Activated CD8-positive, alpha-beta memory T cell treated with anti-CD3 and anti-CD28 coated beads for 1 hour (primary cell): ENCODE data around the gene ARHGEF5.
"Not testable (repeated sequence)": the region's sequence is repeated elsewhere in the genome, so short reads cannot be mapped to it uniquely, and the experiment has no call there.

Source experiments
- DNase-seq, 2 donors: peaks; one replicate each; pipeline ENCODE4 v3.0.0-alpha.2; 2020; ENCODE audit warnings: low read depth in 1 of 2; ENCODE audit errors: extremely low read depth in 1 of 2

ARHGEF5 gene

DNA sequence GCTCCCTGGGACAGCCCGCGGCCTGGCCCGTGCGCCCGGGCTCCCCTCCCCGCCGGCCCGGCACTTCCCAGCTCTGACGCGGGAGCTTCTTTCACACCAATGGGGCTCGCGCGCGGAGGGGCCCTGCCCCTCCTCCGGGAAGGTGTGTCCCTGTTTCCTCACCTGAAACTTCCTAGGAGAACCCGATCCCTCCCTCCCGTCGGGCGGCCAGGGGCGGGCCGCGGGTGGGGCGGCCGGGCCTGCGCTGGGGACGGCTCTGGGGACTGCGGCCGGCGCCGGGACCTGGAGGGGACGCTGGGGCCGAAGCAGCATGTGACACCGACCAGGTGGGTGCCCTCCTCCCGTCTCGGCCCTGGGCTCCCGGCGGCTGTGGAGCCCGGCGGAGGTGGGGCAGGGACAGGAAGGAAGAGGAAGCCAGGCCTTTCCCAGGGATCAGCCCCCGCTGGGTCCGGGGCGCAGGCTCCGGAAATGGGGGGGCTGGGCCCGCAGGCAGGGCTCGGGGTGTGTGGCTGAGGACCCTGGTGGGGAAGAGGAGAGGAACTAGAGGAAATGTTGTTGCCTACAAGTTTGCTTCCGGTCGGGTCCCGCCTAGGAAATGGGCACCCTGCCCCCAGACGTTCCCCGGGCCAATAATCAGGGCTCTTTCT, at the start of gene ARHGEF5:
TSS of gene ARHGEF5 (plus strand) at position 227 of the 647 bp plus-strand sequence. CDS start 7,268 bp downstream, outside the sequence.
- not testable (repeated sequence) for DNase-seq

DNA sequence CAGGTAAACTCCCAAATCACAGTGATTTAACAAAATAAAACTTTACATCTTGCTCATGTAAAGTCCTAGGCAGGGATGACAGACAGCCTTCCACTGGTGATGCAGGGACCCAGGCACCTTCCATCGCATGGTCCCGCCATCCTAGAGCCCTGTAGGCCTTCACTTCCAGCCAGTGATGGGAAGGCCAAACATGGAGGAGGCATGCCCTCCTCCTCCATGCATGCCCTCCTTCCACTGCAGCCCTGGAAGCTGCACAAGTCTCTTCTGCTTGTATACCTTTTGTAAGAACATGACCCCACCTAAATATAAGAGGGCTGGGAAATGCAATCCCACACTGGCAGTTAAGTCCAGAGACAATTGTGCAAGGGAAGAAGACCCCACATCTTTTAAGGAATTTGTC, 45.5 kb upstream of the ARHGEF5 start:
- DNase-seq: not testable (repeated sequence)

DNA sequence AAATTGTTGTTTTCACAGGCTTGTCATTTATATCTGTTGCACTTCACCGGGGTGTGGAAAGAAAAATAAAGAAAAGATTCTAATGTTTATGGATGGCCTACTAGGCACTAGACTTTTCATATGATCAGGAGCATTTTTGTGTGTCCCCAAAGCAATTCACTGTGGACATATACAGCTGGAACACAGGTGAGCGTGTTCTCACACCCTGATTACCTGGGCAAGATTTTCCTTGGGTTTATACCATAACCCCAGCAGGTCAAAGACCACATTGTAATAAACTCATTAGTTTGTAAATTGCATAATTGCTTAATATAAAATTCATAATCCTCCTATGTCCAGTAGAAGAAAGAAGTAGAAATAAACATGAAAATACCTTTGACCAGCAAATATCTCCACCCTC, 44.0 kb upstream of the ARHGEF5 start:
- DNase-seq: not testable (repeated sequence)

DNA sequence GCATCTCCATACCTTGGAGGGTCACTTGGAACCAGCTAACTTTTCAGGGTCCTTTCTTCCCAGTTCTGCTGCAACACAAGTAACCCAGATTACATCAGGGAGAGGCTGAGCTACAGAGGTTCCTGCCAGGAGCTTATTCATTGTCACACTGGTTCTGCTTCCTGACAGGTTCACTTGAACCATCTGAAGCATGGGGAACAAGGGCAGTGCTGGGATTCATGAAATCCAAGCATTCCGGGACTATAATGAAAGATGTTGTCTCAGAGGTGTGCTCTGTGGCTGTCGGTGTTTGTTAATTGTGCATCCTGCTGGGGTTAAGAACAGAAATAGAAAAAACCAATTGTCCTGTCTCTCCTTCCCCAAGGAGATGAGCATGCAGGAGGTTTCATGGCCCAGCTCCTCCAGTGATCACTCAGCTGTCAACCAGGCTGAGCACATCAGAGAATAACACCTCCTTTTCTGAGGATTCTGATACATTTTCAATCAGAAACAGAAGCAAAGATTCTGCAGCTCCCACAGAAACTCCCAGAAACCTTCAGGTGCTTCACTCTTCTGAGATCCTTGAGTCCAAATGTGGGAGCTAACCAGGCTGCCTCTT, 43.2 kb upstream of the ARHGEF5 start, which contains the start of gene OR2A1:
TSS of gene OR2A1 (plus strand) at position 548 of the 598 bp plus-strand sequence. CDS start 5,706 bp downstream, outside the sequence.
- DNase-seq: not testable (repeated sequence)

DNA sequence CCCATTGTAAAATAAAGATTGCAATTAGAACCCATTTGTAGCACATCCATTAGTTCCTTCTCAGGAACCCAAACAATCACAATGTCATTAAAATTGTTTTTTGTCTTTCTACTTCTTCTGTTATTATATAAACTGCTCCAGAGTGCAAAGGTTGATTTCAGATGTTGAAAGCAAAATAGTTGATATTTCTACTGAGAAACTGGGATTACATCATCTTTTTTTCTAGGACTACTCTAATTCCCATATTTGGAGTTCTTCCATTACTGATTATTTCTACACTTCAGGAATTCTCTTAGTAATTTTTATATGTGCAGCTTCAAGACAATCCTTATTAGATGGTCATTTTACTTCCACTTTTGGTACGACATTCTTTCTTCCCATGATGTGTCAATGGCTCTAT, 37.7 kb upstream of the ARHGEF5 start:
- DNase-seq: not testable (repeated sequence)

DNA sequence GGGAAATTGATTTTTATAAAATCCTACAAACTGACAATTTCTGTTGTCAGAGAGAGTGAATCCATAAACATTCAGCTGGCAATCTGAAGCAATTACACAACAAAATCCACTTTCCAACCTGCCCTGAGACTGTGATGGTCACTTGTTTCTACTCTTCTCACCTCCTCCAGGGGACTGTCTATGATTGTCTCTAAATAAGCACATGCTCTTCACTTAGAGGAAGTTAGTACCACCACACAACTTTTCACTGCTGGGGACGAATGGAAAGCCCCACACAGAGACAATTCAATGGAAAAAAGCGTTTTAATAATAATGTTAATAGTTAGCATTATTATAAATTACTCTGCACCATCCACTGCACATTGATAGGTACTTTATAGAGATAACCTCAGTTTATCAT, 35.7 kb upstream of the ARHGEF5 start:
- not testable (repeated sequence) for DNase-seq

DNA sequence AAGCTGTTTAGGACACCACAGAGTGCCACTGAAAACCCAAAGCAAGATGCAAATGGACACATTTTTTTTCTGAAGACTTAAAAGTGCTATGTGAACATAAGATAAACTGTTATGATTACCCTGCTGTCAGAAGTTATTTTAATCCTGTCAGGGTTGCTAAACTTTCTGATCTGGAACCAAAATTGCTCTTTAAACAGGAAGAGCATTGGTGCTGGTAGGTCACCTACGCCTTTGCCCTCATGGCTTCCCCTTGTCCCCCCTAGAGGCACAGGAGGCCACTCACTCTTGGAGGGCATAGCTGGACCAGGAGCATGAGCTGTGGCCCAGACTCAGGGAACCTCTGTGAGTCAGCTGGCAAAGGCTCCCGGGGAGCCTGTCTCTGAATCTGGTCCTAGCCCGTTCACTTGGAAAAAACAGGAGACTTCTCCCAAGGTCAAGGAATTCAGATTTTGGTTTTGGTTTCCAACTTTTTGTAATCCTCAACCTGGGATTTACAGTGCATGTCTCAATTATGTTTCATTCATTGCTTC, 33.5 kb upstream of the ARHGEF5 start:
- not testable (repeated sequence) for DNase-seq

DNA sequence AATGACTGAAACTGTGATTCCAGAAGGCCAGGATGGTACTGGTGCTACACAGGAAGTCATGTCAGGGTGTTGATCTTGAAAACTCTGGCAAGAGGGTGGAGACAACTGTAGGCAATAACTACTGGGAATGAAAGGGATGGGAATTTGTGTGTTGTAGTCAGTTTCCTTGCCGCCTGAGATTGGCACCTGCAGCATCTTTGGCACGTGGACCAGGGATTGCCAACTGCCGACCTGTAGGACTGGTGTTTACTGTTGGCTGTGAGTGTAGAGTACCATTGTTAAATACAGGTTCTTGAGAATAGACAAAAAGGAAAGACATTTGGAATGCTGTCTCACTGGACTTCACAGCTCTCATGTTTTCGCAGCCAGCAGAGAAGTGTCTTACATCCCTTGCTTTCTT, 31.8 kb upstream of the ARHGEF5 start:
- not testable (repeated sequence) for DNase-seq

DNA sequence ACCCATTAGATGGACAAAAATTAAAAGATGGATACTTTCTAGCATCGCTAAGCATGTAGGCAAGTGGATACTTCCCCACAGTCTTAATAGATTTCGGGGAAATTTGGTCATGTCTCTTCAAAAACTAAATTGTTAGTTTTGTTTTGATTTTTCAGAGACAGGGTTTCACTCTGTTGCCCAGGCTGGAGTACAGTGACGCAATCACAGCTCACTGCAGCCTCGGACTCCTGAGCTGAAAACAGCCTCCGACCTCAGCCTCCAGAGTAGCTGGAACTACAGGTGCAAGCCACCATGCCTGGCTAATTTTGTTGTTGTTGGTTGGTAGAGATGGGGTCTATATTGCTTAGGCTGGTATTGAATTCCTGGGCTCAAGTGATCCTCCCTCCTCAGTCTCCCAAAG, 29.3 kb upstream of the ARHGEF5 start:
- not testable (repeated sequence) for DNase-seq

DNA sequence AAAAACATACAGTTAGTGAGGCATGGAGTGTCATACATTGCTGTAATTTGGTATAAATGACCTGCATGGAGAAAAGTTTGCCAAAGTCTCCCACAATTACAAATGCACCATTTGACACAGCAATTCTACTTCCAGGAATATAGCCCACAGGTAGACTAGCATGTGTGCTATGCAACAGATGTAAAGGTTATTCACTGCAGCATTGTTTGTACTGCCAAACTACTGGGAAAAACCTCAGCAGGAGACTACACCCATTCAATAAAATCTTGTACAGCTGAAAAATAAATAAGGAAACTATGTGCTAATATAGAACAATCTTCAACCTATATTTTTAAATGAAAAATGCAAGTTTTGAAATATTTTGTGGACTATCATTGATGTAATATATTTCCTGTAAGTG, 25.2 kb upstream of the ARHGEF5 start:
- not testable (repeated sequence) for DNase-seq

DNA sequence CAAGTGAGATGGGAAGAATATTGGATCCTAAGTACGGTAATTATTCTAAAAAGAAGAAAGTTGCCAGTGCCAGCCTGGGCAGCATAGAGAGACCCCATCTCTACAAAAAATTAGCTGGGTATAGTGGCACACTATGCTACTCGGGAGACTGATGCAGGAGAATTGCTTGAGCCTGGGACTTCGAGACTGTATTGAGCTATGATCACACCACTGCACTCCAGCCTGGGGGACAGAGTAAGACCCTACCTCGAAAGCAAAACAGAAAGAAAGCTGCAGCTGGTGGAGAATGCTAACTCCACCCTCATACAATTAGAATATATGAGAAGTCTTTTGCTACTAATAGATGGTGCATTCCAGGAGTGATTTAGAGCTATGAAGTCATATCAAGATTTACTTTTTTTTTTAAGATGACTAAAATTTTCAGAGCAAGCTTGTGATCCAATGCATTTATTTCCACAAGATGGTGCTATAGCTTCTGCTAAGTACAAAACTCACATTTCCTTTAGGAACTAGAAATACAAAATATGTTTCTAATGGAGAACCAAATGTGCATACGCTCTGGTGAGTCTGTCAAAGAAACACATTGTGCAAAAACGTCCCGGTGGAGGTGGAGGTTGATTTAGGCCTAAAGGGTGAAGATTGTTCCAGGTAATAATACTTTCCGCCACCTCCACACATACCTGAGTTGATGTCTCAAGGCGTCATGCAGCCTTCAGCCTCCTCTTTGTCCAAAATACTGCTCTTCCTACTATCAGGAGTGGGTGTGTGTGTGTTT, 23.8 kb upstream of the ARHGEF5 start:
- not testable (repeated sequence) for DNase-seq

DNA sequence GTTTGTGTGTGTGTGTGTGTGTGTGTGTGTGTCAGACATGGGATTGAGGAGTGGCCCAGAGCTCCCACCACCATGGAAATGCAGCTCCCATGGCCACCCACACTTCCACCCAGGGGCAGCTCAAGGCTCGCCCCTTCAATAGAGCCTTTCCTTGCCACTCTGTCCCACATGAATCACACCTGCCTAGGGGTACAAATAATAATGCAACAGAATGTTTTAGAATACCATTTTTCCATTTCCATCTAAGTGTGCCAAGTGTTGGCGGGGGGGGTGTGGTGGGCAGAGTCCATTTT, 23.3 kb upstream of the ARHGEF5 start:
- DNase-seq: not testable (repeated sequence)

DNA sequence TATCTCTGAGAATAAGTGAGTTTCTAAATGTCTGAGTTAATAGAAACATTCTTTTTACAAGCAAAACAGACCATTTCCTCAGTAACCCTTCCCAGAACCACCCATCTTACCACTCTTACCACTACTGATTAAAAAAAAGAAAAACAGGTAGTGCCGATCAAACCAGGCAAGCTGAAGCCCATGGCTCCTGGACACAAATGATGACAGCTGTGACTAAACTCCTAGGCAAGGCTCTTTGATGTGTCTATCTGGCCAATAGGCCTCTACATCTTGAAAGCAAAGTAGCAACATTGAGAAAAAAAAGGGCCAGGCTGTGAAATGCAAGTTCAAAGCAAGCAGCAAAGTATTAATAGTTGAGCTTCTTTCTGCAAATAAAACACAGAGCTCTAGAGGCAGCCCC, 6.6 kb upstream of the ARHGEF5 start:
- not testable (repeated sequence) for DNase-seq

DNA sequence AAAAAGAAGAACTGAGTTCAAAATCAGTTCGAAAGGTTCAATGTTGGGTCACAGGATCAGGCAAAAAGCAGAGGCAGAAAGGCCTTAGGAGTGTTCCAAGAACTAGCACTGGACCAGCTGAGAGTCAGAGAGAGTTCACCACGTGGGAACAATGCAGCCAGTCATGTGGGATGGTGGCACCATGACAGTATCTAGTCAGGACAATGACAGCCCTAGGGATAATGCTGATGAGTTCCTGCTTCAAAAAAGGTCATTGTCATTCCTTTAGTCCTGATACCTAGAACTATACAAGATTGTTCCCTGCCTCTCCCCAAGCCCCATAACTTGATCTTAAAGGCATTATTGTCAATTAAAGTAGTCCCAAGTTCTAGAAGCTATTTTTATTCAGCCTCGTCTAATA, 3.5 kb upstream of the ARHGEF5 start:
- not testable (repeated sequence) for DNase-seq

DNA sequence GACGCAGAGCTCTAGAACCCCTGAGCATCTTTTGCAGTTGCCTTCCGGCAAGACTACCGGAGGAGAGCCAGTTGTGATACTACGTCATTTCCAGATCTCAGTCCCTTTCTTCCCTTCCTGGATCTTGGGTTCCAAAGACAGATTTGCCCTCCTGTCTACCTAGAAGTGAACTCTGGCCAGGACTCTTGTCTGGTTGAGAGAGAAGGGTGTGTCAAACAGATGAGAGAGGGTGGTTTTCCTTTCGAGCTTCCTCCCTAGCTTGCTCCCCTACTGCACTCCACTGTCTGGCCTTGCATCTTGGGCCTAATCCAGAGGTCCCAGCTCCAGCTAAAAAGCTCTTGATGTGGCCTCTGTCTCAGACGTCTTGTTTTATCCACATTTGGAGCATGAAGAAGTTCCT, 983 bp downstream of the ARHGEF5 start:
- DNase-seq: not testable (repeated sequence)

DNA sequence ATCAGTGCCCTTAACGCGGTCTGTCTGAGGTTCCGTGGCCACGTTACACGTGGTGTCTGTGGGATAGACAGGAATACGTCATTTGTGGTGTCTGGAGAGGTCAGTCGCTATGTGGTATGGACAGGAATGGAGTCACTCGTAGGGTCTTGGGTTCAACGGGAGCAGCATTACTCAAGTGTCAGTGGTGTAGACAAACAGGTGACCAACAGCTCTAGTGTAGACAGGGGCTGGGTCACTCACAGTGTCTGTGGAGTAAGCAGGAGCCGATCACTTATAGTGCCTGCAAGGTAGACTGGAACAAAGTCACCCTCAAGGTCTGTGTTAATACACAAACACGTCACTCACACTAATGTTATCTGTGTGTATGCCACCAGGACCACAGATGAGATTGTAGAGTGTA, 1.7 kb downstream of the ARHGEF5 start:
- DNase-seq: not testable (repeated sequence)

DNA sequence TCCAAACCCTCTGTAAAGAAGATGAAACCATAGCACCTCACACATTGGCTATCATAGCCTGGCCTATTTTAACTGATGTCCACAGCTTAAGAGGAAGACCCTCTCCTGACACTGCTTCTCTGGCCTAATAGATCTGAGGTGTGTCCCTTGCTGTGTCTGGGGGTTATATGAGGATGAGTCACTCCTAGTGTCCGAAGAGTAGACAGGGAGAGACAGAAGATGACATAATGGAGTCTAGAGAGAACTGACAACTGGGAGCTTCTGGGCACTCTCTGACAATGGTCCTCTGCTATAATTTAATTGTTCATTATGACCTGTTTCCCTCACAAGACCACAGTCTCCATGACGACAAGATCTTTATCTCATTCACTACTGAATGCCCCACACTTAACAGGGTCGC, 6.9 kb downstream of the ARHGEF5 start:
- not testable (repeated sequence) for DNase-seq

DNA sequence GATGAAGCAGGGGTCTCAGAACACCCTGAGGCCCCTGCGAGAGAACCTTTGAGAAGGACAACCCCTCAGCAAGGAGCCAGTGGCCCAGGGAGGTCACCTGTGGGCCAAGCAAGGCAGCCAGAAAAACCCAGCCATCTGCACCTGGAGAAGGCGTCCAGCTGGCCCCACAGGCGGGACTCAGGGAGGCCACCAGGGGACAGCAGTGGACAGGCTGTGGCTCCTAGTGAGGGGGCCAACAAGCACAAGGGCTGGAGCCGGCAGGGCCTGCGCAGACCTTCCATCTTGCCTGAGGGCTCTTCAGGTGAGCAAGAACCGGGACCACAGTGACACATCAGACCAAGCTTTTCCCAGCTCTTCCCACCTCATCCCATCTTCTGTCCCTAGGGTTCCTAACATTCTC, 10.3 kb downstream of the ARHGEF5 start:
- not testable (repeated sequence) for DNase-seq

DNA sequence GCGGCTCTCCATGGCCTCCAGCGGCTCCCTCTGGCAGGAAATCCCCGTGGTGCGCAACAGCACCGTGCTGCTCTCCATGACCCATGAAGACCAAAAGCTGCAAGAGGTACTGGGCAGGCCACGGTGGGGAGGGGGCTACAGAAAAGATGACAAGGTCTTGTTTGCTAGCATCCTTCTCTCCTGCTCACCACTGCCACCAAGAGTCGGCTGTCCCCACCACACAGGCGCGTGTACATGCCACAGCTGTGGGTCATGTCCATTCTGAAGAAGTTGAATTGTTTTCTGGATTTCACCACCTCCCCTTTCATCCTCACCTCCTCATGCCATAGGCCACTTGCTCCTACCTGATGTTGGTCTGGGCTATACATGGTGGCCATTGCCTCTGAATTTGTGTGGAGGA, 12.0 kb downstream of the ARHGEF5 start:
- DNase-seq: not testable (repeated sequence)

DNA sequence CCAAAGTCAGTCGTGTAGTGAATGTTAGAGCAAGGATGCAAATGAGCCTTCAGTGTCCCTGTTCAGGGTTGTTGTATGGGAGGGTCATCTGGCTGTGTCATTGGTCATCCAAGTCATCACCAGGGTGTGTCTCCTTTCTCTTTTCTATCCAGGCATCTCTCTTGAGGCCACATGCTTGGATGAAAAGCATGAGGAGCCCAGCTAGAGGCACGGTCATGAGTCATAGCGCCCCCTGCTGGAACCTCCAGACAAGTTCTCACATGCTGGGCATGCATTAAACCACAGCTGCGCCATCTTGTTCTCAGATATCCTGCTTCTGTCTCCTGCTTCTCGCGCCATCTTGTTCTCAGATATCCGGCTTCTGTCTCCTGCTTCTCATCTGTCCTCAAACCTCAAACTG, 14.0 kb downstream of the ARHGEF5 start:
- DNase-seq: not testable (repeated sequence)

DNA sequence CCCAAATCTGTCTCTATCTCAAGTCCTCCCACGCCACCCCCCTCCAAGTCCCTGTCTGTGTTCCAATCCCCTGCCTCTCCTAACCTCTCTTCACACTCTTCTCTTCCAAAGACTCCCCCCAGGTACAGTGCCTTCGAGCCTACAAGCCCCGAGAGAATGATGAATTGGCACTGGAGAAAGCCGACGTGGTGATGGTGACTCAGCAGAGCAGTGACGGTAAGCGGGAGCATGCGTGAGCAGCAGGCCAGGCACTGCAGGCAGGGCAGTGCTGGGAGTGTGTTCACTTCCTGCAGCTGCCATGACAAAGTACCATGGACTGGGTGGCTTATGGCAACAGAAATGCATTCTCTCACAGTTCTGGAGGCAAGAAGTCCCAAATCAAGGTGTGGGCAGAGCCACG, 23.4 kb downstream of the ARHGEF5 start:
- DNase-seq: no peak
